GM19238 (cell line): ENCODE measurements around the gene ST6GAL1.
"Not testable (repeated sequence)": the region's sequence is repeated elsewhere in the genome, so short reads cannot be mapped to it uniquely, and the experiment has no call there.

Source experiments
- DNase-seq: peaks from one replicate; pipeline ENCODE4 v3.0.0; 2011; ENCODE audit warnings: low spot score; ENCODE audit not compliant: insufficient read length

The ST6GAL1 gene

DNA sequence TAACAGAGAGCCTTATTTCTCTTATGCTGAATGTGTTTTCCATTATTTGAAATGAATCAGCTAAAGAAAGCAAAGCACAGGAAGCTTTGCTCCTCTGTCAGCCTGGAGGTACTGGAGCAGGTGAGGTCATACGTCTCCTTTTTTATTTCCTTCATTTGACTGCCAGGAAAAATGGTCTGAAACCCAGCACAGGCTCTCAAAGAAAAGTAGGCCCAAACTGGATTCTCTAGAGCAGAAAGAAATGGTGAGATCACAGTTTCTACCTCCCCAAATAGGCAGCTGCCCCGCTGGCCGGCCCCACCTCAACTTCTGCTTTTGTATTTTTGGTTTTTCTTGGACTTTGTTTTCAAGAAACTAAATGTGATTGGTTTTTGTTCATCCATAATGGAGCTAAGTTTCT lies 113.9 kb downstream of the ST6GAL1 start:
- peak; percentile 36 for DNase-seq

DNA sequence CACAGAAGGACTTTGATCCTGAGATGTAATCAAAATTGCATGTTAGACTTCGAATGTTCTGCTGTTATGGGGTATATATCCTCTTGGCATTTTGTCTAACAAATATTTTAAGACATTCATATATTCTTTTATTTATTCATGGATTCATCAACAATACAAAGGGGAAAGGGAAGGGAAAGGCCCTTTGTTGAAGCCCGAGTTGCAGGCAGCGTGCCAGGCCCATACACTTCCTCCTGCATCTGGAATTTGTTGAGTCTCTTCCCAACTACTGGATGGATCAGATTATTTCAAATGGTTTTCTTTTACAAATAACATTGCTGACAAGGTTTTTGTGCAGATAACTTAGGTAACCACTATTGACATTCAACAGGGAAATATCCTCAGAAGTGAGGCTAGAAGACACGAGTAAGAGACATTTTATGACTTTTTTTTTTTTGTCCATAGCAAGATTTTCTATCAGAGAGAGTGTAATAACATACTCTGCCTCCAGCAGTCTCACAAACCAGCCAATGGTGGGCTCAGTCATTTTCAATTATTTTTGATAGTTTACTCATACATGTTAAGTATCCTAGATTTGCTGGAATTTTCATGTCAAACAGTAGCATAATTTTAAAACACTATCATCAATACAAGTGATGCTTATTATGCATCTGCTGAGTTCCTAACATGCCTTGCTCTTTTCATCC lies 114.7 kb downstream of the ST6GAL1 start:
- DNase-seq: no peak

DNA sequence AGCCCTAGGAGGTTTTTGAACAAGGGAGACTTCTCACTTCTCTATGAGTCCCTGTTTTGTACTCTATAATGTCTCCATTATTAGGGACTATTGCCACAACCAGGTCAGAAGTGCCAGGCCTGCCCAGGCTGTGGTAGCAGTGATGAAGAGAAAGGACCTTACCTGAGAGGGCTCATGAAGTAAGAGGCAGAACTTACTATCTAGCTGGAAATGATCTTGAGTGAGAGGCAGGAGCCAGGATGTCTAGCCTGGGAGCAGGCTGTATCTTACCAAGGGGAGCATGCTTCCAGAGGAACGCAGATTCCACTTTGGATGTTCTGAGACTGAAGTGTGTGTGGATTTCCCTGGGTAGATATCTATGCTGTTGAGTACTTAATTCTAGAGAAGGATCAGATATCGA lies 115.7 kb downstream of the ST6GAL1 start:
- DNase-seq: no peak

DNA sequence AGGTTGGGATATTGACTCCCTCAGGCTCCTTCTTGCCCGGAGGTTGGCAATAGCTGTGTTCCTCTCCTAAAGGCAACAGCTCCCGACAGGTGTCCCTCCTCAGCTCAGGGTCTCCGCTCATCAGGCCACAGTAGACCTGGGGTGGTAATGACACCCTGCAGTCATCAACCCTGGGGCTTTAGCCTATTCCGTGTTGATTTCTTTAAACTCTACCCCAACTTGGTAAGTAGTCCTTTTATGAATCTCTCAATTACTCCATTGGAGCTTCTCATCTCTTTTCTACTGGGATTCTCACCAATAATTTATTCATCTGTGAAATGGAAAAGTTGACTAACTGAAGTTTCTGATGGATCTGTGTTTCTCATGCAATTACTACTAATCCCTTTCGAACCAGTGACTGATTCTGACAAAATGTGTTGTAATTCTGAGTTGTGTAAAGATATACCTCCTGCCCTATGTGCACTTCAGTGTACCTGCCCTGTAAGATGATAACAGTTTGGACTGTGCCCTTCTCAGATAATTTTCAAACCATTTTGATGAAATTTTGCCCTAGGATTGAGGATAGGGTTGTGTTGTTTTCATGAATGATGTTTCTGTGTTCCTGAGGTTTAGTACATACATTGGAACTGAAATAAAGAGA lies 119.3 kb downstream of the ST6GAL1 start:
- no peak for DNase-seq

DNA sequence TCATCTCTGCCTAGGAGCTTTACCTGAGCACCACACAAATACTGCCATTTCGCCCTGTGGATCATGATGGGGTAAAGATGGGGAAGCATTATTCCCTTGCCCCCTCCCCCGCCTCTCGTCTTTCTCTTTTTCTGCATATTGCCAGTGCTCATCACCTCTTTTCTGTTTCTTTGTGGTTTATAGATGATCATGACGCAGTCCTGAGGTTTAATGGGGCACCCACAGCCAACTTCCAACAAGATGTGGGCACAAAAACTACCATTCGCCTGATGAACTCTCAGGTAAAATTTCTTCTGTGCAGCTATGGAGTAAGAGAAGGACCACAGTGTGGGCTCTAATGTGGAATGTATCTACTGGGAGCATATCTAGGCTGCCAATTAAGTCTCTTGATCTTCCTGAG lies 120.7 kb downstream of the ST6GAL1 start:
- DNase-seq: no peak

DNA sequence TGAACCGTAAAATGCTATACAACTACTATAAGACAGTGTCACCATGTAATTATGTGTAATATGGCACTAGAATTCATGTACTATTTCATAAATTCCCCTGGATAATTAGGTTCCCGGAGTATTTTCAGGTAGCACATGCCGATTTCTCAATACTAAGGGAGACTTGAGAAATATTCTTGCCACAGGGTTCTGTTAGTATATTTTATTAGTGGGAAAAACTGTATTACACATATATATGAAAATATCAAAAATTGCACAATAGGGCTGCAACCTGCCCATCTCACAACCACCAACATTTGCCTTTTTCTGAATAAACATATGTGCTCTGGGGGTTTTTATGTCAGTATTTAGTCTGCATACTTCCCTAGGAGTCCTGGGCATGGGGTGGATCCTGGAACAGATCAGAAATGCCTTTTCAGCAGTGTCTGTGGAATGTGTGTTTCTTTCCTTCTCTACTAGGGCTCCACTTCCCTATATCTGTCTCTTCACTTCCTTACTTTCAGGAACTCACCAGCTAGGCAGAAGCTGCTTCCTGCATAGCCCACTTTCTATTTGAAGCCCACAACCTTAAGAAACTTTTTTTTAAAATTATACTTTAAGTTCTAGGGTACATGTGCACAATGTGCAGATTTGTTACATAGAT lies 121.5 kb downstream of the ST6GAL1 start:
- no peak for DNase-seq

DNA sequence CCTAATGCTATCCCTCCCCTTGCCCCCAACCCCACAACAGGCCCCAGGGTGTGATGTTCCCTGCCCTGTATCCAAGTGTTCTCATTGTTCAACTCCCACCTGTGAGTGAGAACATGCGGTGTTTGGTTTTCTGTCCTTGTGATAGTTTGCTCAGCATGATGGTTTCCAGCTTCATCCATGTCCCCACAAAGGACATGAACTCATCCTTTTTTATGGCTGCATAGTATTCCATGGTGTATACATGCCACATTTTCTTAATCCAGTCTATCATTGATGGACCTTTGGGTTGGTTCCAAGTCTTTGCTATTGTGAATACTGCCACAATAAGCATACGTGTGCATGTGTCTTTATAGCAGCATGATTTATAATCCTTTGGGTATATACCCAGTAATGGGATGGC lies 122.1 kb downstream of the ST6GAL1 start:
- not testable (repeated sequence) for DNase-seq

DNA sequence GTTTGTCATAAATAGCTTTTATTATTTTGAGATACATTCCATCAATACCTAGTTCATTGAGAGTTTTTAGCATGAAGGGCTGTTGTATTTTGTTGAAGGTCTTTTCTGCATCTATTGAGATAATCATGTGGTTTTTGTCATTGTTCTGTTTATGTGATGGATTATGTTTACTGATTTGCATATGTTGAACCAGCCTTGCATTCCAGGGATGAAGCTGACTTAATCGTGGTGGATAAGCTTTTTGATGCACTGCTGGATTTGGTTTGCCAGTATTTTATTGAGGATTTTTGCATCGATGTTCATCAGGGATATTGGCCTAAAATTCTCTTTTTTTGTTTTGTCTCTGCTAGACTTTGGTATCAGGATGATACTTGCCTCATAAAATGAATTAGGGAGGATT lies 124.1 kb downstream of the ST6GAL1 start:
- DNase-seq: not testable (repeated sequence)

DNA sequence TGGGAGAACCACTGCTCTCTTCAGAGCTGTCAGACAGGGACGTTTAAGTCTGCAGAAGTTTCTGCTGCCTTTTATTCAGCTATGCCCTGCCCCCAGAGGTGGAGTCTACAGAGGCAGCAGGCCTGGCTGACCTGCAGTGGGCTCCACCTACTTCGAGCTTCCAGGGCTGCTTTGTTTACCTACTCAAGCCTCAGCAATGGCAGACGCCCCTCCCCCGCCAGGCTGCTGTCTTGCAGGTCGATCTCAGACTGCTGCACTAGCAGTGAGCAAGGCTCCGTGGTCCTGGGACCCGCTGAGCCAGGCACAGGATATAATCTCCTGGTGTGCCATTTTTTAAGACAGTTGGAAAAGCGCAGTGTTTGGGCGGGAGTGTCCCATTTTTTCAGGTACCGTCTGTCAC lies 127.5 kb downstream of the ST6GAL1 start:
- DNase-seq: not testable (repeated sequence)

DNA sequence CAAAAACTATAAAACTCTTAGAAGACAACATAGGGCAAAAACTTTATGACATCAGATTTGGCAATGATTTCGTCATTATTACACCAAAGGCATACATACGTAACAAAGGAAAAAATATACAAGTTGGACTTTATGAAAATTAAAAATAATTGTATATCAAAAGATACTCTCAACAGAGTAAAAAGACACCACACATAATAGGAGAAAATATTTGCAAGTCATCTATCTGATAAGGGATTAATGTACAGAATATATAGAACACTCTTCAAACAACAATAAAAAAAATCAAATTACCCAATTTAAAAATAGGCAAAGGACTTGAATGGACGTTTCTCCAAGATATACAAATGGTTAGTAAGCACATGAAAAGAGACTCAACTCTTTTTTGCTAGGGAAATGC lies 131.4 kb downstream of the ST6GAL1 start:
- no peak for DNase-seq

DNA sequence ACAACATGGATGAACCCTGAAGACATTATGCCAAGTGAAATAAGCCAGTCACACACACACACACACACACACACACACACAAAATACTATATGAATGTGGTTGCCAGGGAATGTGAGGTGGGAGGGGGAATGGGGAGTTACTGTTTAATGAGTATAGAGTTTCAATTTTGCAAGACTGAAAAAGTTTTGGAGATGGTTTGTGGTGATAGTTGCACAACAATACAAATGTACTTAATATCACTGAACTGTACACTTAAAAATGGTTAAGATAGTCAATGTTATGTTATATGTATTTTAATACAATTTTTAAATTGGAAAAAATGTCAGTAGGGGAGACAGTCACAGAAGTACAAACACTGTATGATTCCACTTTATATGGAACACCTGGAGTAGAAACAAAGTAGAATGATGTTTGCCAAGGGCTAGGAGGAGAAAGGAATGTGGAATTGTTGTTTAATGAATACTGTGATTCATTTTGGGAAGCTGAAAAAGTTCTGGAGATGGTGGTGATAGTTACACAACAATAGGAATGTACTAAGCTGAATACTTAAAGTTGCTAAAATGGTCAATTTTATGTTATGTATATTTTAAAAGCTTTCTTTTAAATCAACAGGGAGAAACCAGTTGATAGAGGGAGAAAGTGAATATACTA lies 132.3 kb downstream of the ST6GAL1 start:
- DNase-seq: no peak

DNA sequence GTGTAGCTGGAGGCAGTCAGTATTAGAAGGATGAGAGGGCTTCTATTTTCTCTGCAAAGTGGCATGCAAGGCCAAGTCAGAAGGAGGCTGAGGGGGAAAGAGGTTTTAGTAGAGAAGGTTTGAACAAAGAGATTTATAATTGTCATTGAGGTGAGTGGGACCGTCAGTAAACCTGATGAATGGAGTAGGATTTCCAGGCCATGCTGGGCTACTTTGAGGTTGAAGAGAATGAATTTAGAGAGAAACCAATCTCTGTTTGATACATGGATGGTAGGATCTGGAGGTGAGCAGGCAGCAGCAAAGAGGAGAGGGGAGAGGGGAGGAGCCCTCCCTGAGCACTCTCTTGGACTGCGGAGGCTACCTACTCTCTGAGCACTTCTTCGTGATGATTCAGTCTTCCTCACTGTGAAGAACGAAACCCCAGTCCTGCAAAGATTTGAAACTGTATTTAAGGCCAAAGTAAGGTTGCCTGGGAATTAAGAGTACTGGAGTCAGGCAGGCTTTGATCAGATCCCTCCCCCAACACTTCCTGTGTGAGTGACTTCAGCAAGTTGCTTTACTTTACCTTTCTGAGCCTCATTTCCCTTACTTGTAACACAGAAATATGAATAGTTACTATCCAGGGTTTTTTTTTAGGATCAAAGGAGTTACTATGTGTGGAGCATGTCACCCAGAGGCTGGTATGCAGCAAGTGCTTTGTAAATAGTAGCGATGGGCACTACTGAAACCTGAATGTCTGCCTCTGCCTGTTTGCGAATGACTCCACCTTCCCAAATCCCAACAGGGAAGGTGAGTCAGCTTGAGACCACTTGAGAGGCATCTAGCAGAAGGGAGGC lies 133.2 kb downstream of the ST6GAL1 start:
- DNase-seq: no peak

DNA sequence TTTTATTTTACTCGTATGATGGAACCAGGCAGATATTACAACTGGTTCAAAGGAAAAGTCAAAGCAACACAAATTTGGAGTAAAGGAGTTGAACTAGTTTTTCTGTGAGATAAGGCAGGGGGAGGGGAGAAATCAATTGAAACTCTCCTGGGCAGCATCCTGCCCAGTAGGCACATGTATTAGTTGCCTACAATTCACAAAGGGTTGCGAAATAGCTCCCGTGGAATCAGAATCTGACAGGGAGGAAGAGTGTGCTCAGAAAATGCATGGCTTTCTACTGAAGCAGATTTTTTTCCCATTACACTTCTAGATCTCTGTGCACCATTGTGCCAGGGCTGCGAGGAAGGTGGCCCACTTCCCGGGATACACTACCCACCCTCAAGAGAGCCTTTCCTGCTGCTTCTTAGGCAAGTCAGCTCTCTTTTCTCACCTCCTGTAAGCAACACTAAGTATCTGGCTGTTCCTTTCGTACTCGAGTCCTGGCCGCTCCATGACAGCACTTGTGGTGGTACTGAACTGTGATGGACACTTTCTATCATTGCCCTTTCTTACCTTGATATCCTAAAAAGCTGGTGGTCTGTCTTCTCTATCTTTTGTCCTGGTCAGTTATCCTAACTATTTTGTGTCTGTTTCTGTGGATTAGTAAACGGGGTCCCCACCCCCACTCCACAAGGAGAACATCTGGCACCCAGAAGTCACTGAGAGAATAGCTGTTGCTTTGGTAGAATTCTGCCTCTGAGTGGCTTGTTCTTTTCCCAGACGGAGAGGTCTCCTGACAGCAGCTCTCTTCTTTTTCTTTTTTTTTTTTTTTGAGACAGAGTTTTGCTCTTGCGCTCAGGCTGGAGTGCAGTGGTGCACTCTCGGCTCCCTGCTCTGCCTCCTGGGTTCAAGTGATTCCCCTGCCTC lies 134.1 kb downstream of the ST6GAL1 start:
- DNase-seq: no peak

DNA sequence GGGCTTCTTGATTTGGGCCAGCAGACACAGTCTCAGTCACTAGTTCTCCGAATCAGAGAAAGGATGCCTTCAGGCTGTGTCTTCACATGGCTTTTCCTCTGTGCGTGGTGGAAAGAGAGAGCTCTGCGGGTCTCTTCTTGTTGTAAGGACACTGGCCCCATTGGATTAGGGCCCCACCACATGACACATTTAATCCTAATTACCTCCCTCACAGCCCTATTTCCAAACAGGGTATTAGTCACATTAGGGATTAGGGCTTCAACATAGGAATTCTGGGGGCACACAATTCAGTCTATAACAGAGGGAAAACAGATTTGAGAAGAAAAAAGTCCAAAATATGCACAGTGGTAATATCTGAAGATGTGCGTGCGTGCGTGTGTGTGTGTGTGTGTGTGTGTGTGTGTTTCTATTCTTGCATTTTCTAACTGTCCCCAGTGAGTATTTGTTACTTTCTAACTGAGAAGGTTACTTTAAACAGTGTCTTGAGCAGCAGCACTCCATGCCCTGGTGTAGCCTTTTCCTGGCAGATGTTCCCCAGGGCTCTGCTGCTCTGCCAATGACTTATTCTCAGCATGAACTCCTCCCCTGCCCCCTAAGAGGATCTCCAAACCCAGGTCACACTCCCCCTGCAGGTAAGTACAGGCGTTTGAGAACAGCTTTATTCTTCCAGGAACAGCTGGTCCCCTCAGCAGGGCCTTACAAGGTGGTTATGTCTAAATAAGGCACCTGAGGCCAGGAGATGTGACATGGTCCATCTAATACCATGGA lies 136.1 kb downstream of the ST6GAL1 start:
- peak; percentile 53 for DNase-seq

DNA sequence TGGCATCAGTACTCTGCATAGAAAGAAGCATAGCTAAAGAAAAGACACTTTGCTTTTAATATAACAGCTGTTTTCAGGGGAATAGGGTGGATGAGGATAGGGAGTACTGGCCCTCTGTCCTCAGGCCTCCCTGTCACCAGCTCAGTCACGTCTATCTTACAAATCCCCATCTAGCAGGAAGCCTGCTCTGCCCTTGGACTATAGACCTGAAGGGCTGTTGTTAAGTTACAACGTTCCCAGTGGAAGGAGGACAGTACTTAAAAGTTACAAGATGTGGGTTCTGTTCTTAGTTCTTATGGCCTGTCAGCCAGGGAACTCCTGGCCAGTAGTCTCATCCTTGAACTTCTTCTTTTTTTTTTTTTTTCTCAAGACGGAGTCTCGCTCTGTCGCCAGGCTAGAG lies 138.5 kb downstream of the ST6GAL1 start:
- DNase-seq: no peak

DNA sequence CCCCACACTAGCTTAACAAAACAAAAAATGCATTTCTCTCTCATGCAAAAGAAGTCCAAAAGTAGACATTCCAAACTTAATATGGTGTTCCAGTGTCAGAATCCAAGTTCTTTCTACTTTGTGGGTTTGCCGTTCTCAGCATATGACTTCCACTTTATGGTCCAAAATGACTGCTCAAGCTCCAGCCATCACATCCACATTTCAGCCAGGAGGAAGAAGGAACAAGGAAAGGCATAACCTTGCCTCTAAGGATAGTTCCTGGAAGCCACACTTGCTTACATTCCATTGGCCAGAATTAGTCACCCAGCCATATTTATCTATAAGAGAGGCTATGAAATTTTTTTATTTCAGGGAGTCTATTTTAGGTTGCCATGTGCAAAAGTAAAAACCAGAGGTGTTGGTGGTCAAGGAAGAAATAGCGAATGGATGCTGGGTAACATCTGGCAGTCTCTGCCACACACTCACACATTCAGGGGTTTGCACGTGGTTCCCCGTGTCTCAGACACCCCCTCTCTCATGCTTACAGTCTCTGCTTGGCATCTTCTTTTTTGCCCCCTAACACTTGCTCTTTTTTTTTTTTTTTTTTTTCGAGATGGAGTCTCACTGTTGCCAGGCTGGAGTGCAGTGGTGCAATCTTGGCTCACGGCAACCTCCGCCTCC lies 139.7 kb downstream of the ST6GAL1 start:
- DNase-seq: no peak

DNA sequence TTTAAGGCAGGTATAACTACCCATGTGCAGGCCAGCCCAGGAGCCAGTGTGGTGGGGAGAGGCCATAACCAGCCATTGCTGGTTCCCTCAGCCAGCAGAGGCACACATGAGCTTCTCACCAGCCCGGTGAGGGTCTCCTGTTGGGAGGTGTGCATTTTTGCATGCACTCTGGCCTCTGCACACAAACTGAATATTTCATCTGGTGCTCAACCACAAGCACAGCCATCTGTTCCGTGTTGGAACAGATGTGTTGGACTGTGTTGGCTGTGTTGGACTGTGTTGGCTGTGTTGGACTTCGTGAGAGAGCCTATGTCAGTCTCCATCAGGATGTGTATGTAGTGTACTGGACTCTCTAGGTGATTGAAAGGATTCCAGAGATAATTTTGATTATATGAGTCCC lies 141.8 kb downstream of the ST6GAL1 start:
- DNase-seq: no peak

DNA sequence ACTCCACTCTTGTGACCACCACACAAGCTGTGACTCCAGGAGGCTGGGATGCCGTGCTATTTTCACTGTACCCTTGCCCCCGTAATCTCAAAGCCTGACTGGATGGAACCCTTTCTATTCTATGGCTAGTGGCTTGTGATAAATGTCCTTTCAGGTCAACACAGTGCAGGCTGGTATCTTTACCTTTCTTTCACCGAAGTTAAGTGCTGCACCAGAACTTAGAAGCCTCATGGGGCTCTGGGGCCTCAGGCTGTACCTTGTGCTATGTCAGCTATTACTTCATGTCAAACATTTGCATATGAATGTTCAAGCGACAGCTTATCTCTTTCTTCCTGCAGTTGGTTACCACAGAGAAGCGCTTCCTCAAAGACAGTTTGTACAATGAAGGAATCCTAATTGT lies 142.2 kb downstream of the ST6GAL1 start:
- DNase-seq: no peak

DNA sequence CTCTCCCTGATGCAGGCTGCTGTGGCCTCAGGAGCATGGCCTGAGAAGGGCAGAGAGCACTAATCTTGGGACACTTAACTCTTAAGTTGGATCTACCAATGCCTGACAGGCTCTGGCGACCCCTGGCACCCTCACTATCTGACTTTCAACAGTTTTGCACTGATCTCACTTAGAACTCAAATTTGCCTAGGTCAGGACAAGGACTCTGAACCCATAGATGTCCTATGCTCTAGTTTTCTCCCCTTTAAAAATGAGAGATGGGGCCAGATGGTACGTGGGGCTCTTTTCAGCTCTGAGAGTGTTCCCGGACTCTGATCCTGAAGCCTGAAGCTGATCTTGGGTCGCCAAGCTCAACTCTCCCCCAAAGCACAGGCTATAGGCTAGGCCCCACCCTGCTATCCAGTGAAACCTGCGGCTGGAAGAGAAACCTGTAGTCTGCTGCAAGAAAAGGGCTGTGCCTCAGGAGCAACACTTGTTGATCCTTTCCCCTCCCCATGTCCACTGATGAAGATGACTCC lies 143.3 kb downstream of the ST6GAL1 start:
- no peak for DNase-seq
